ENCODE measurements around the gene WDR47. TPM values are rescaled to one million over a fixed set of nuclear protein-coding genes. Genes with fewer than 3 reads are reported as not detected.
A peak's percentile ranks its signal among the peaks of the same experiment; 100 is the strongest.

WDR47 gene
- total RNA-seq, 1 experiment from 2014 or later = 6.4 TPM

DNA sequence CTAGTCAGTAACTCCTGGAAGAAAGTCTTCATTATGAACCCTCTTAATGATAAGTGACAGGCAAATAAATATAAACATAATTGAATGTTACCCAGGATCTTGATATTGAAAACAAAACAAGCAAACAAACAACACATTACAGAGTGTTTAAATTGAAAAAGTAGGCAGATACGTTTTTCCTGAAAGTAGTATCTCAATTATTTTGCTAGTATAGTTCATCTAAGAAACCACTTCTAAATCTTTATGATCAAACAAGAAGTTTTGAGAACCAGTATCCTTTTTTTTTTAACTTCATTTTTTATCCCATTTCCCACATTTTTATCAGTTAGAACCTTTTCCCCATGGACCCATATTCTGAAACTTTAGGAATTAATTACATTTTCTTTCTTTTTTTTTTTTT lies 3.7 kb upstream of the WDR47 start:
- no TSS peak for BruUV-seq (replicated peaks)
- intact Hi-C loops (cut with micrococcal nuclease; ENCODE audit: unreplicated experiment) = no loop called here
- Histone ChIP-seq H3K79me2 (ENCODE audit: low read depth) (peaks cover 2% of the 10 kb centered on the region), H2AFZ (no peak overlapping the region), H3K4me2 (no peak overlapping the region), H3K9me3 (ENCODE audit: insufficient read depth, low read depth) (no peaks in the 10 kb centered on the region), H3K27me3 (ENCODE audit: insufficient read depth, low read depth) (no peaks in the 10 kb centered on the region), H3K36me3 (ENCODE audit: low read depth) (no peaks in the 10 kb centered on the region), H3F3A (ENCODE audit: insufficient read depth, low read depth) (peaks cover 16% of the 10 kb centered on the region; the same call in 1 of the 2 replicates), H4K20me1 (ENCODE audit: insufficient read depth) (no peaks in the 10 kb centered on the region), H3K4me3 (no peak overlapping the region), H3K9me2 (ENCODE audit: insufficient read depth) (no peaks in the 10 kb centered on the region), H3K27ac (no peak overlapping the region), H3K4me1 (replicated peaks; ENCODE audit: insufficient read depth) (peaks cover 16% of the 10 kb centered on the region)
- POLR2A ChIA-PET (ENCODE audit: unreplicated experiment) = no interaction called here
- peak in 1 of 2 experiments; percentile 21 for DNase-seq
- TF ChIP-seq EZH2 (IDR thresholded peaks at IDR 0.05; ENCODE audit: low read depth) = no peak
- CTCF ChIA-PET = no interaction called here

- no peaks in the 10 kb centered on the region for H3K27me3 ChIP-seq (ENCODE audit: insufficient read depth, low read depth)
- TF ChIP-seq EZH2 (IDR thresholded peaks at IDR 0.05; ENCODE audit: low read depth) = no peak
- TF ChIP-seq CTCF (conservative IDR thresholded peaks at IDR 0.05) = no peak
- intact Hi-C loops (cut with micrococcal nuclease; ENCODE audit: unreplicated experiment) = loop anchor here (5.0 kb wide), 1 partner anchor 221 kb away; no protein-coding TSS in a partner anchor
- peak overlapping the region; percentile 82 for H3K4me2 ChIP-seq
- TSS peak; percentile 43 for BruUV-seq (replicated peaks)
- POLR2A ChIA-PET (ENCODE audit: unreplicated experiment) = no interaction called here
- no peaks in the 10 kb centered on the region for H3K36me3 ChIP-seq (ENCODE audit: low read depth)
- peak overlapping the region; percentile 76 for H3K4me3 ChIP-seq
- H3K27ac ChIP-seq = no peak overlapping the region
- H3F3A ChIP-seq (ENCODE audit: insufficient read depth, low read depth) = peaks cover 5% of the 10 kb centered on the region; the same call in 1 of the 2 replicates
- CTCF ChIA-PET = interaction anchor here (0.6 kb wide), 1 partner anchor 11 kb away, joined by 3 read pairs; no protein-coding TSS in a partner anchor
- H2AFZ ChIP-seq = peak overlapping the region; percentile 96
- H3K79me2 ChIP-seq (ENCODE audit: low read depth) = peaks cover 15% of the 10 kb centered on the region
- no peaks in the 10 kb centered on the region for H3K9me3 ChIP-seq (ENCODE audit: insufficient read depth, low read depth)
- DNase-seq = peak in 1 of 2 experiments; percentile 6
- H4K20me1 ChIP-seq (ENCODE audit: insufficient read depth) = no peaks in the 10 kb centered on the region
- no peaks in the 10 kb centered on the region for H3K9me2 ChIP-seq (ENCODE audit: insufficient read depth)
- H3K4me1 ChIP-seq (replicated peaks; ENCODE audit: insufficient read depth) = peaks cover 16% of the 10 kb centered on the region
Observed at GRCh38 chr1:109040989-109041620, 797 bp downstream of the WDR47 start.

GRCh38 chr1:109040627-109040988 lies 1.3 kb downstream of the WDR47 start:
- ChIA-PET CTCF (interaction anchor here (0.6 to 0.7 kb wide), 2 partner anchors 11 to 13 kb away, joined by 3 to 4 read pairs; no protein-coding TSS in a partner anchor), POLR2A (ENCODE audit: unreplicated experiment) (no interaction called here)
- TF ChIP-seq CTCF (conservative IDR thresholded peaks at IDR 0.05) (no peak), EZH2 (IDR thresholded peaks at IDR 0.05; ENCODE audit: low read depth) (no peak)
- peaks cover 16% of the 10 kb centered on the region for H3K4me1 ChIP-seq (replicated peaks; ENCODE audit: insufficient read depth)
- H3K27ac ChIP-seq = no peak overlapping the region
- no peaks in the 10 kb centered on the region for H3K27me3 ChIP-seq (ENCODE audit: insufficient read depth, low read depth)
- H3K9me3 ChIP-seq (ENCODE audit: insufficient read depth, low read depth) = no peaks in the 10 kb centered on the region
- DNase-seq = peak in 1 of 2 experiments; percentile 22
- no peaks in the 10 kb centered on the region for H3K9me2 ChIP-seq (ENCODE audit: insufficient read depth)
- no peaks in the 10 kb centered on the region for H4K20me1 ChIP-seq (ENCODE audit: insufficient read depth)
- BruUV-seq (replicated peaks) = no TSS peak
- H3K36me3 ChIP-seq (ENCODE audit: low read depth) = no peaks in the 10 kb centered on the region
- peaks cover 15% of the 10 kb centered on the region for H3K79me2 ChIP-seq (ENCODE audit: low read depth)
- peak overlapping the region; percentile 96 for H2AFZ ChIP-seq
- intact Hi-C loops (cut with micrococcal nuclease; ENCODE audit: unreplicated experiment) = loop anchor here (5.0 kb wide), 1 partner anchor 222 kb away; no protein-coding TSS in a partner anchor
- peaks cover 5% of the 10 kb centered on the region; the same call in 1 of the 2 replicates for H3F3A ChIP-seq (ENCODE audit: insufficient read depth, low read depth)
- peak overlapping the region; percentile 76 for H3K4me3 ChIP-seq
- peak overlapping the region; percentile 82 for H3K4me2 ChIP-seq

Measured in PC-9 (cell line).